Effector CD8-positive, alpha-beta T cell (primary cell): ENCODE results near the gene PGAP3.

ENCODE experiments used
- DNase-seq: peaks from one replicate; lab custom pipeline; 2025; lab: John Stamatoyannopoulos, UW

PGAP3 gene

GRCh38 chr17:39697961-39698360 is 10.1 kb upstream of the PGAP3 start:
- DNase-seq = no peak

GRCh38 chr17:39696731-39697130 is 8.9 kb upstream of the PGAP3 start:
- DNase-seq = no peak

GRCh38 chr17:39695089-39695474 is 7.2 kb upstream of the PGAP3 start:
- DNase-seq = no peak

GRCh38 chr17:39694593-39694992 is 6.7 kb upstream of the PGAP3 start:
- DNase-seq = no peak

GRCh38 chr17:39688945-39689344 is 1.1 kb upstream of the PGAP3 start:
- DNase-seq = no peak

- no peak for DNase-seq
These were observed 598 bp upstream of the PGAP3 start for GRCh38 chr17:39688475-39688835.

GRCh38 chr17:39687101-39687545 is 734 bp downstream of the PGAP3 start:
- no peak for DNase-seq

- no peak for DNase-seq
These were observed 3.3 kb downstream of the PGAP3 start for GRCh38 chr17:39684369-39685192.

GRCh38 chr17:39683295-39683939 is 4.4 kb downstream of the PGAP3 start:
- no peak for DNase-seq

- DNase-seq = no peak
These were observed 8.2 kb downstream of the PGAP3 start for GRCh38 chr17:39679521-39680192.

- no peak for DNase-seq
These were observed 9.3 kb downstream of the PGAP3 start for GRCh38 chr17:39678340-39679116.

GRCh38 chr17:39677542-39678339 is 10.1 kb downstream of the PGAP3 start:
- no peak for DNase-seq

GRCh38 chr17:39677072-39677471 is 10.8 kb downstream of the PGAP3 start:
- no peak for DNase-seq

GRCh38 chr17:39676198-39676819 is 11.5 kb downstream of the PGAP3 start:
- no peak for DNase-seq

- no peak for DNase-seq
These were observed 12.3 kb downstream of the PGAP3 start for GRCh38 chr17:39675390-39676082.

- no peak for DNase-seq
These were observed 13.0 kb downstream of the PGAP3 start for GRCh38 chr17:39674702-39675389.

- no peak for DNase-seq
These were observed 13.7 kb downstream of the PGAP3 start for GRCh38 chr17:39674179-39674578.

- DNase-seq = no peak
These were observed 14.3 kb downstream of the PGAP3 start for GRCh38 chr17:39673335-39674081.
